Ishikawa (cell line): ENCODE data around the gene RAB5IF.

Source experiments
- CEBPB ChIP-seq: IDR thresholded peaks from 2 replicates; pipeline ENCODE4 v1.6.1; 2012
- CREB1 ChIP-seq: IDR thresholded peaks from 2 replicates; pipeline ENCODE4 v1.6.1; 2012; ENCODE audit warnings: low read depth
- EGR1 ChIP-seq: IDR thresholded peaks from 2 replicates; pipeline ENCODE4 v1.6.1; 2012
- EP300 ChIP-seq: IDR thresholded peaks from 2 replicates; pipeline ENCODE4 v1.6.1; 2012; ENCODE audit warnings: borderline replicate concordance
- FOXM1 ChIP-seq: IDR thresholded peaks from 2 replicates; pipeline ENCODE4 v1.6.1; 2012; ENCODE audit warnings: low read depth, borderline replicate concordance
- NFIC ChIP-seq: IDR thresholded peaks from 2 replicates; pipeline ENCODE4 v1.6.1; 2012
- RAD21 ChIP-seq: IDR thresholded peaks from 2 replicates; pipeline ENCODE4 v1.6.1; 2012; ENCODE audit warnings: low read depth
- TAF1 ChIP-seq: IDR thresholded peaks from 2 replicates; pipeline ENCODE4 v1.6.1; 2012; ENCODE audit warnings: low read depth, mild to moderate bottlenecking
- TCF12 ChIP-seq: IDR thresholded peaks from 2 replicates; pipeline ENCODE4 v1.6.1; 2012; ENCODE audit warnings: low read depth
- TEAD4 ChIP-seq: IDR thresholded peaks from 2 replicates; pipeline ENCODE4 v1.6.1; 2012
- YY1 ChIP-seq: IDR thresholded peaks from 2 replicates; pipeline ENCODE4 v1.6.1; 2012; ENCODE audit warnings: low read depth
- ZBTB7A ChIP-seq: IDR thresholded peaks from 2 replicates; pipeline ENCODE4 v1.6.1; 2012; ENCODE audit warnings: low read depth
- TF ChIP-seq, protein P1 (sequence below): IDR thresholded peaks from 2 replicates; pipeline ENCODE4 v1.6.1; 2012
- TF ChIP-seq, protein P2 (sequence below): IDR thresholded peaks from 2 replicates; pipeline ENCODE4 v1.6.1; 2012
- TF ChIP-seq, protein P3 (sequence below): IDR thresholded peaks from 2 replicates; pipeline ENCODE4 v1.6.1; 2012; ENCODE audit warnings: low read depth, mild to moderate bottlenecking

The RAB5IF gene

DNA sequence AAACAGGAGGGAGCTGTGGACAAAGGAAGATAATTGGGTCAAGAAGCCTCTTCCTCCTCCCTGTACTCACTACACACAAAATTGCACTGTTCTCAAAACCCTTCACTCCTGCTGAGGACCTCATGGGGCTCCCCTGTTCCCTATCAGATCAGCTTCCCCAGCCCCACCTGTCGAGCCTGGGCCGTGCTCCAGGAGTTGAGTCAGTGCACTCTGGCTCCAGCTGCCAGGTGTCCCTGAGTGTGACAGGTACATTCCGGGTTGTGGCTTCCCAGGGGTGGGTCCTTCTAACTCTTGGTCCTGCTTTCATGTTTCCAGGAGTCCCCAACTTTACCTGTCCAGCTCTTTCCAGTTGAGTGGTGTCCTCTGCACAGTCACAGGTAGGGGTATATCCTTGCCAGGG is 8.4 kb downstream of the RAB5IF start:
- TF ChIP-seq CREB1 (no peak), TCF12 (no peak), TEAD4 (no peak; the same call in 1 of the 2 replicates), NFIC (peak; percentile 62; the same call in 1 of the 2 replicates)
- TF ChIP-seq, protein P1, sequence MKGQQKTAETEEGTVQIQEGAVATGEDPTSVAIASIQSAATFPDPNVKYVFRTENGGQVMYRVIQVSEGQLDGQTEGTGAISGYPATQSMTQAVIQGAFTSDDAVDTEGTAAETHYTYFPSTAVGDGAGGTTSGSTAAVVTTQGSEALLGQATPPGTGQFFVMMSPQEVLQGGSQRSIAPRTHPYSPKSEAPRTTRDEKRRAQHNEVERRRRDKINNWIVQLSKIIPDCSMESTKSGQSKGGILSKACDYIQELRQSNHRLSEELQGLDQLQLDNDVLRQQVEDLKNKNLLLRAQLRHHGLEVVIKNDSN, result no peak

DNA sequence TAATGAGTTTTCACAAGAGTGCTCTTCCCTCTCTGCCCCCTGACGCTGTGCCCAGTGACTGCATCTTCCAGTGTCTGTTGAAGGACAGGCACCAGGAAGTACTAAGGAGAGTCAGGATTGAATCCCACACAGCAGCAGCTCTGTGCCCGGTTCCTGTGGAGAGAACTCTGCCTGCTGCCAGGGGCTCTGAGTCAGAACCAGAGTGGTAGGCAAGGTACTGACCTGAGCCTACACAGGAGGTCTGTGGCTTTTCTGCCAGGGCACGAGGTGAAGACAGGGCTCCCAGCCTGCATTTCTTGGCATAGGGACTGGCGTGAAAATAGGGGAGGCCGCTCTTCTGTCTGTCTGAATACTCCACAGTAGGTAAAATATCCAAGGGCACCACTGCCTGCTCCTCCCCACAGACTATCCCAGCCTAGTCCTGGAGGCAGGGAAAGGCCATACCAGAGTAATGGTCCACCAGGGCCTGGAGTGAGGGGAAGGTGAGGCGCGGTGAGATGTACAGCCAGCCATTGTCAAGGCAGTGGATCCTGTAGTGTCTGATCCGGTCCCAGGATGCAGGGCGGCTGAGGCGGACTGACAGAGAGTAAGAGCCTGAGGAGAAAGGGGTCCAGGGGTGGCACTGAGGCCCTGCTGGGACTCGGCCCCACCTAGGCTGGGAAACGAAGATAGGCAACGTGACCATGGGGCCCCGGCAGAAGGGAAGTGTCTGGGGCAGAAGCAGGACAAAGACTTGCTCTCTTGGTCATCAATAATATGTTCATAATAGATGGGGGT is 9.4 kb downstream of the RAB5IF start:
- TF ChIP-seq NFIC (no peak), TCF12 (no peak), EP300 (no peak), RAD21 (no peak), YY1 (no peak), FOXM1 (no peak), TAF1 (no peak), EGR1 (no peak), CREB1 (no peak), ZBTB7A (no peak), TEAD4 (no peak), CEBPB (no peak)
- TF ChIP-seq, protein P2, sequence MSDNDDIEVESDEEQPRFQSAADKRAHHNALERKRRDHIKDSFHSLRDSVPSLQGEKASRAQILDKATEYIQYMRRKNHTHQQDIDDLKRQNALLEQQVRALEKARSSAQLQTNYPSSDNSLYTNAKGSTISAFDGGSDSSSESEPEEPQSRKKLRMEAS, result no peak
- TF ChIP-seq, protein P3, sequence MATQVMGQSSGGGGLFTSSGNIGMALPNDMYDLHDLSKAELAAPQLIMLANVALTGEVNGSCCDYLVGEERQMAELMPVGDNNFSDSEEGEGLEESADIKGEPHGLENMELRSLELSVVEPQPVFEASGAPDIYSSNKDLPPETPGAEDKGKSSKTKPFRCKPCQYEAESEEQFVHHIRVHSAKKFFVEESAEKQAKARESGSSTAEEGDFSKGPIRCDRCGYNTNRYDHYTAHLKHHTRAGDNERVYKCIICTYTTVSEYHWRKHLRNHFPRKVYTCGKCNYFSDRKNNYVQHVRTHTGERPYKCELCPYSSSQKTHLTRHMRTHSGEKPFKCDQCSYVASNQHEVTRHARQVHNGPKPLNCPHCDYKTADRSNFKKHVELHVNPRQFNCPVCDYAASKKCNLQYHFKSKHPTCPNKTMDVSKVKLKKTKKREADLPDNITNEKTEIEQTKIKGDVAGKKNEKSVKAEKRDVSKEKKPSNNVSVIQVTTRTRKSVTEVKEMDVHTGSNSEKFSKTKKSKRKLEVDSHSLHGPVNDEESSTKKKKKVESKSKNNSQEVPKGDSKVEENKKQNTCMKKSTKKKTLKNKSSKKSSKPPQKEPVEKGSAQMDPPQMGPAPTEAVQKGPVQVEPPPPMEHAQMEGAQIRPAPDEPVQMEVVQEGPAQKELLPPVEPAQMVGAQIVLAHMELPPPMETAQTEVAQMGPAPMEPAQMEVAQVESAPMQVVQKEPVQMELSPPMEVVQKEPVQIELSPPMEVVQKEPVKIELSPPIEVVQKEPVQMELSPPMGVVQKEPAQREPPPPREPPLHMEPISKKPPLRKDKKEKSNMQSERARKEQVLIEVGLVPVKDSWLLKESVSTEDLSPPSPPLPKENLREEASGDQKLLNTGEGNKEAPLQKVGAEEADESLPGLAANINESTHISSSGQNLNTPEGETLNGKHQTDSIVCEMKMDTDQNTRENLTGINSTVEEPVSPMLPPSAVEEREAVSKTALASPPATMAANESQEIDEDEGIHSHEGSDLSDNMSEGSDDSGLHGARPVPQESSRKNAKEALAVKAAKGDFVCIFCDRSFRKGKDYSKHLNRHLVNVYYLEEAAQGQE, result no peak
- TF ChIP-seq, protein P1, result no peak

DNA sequence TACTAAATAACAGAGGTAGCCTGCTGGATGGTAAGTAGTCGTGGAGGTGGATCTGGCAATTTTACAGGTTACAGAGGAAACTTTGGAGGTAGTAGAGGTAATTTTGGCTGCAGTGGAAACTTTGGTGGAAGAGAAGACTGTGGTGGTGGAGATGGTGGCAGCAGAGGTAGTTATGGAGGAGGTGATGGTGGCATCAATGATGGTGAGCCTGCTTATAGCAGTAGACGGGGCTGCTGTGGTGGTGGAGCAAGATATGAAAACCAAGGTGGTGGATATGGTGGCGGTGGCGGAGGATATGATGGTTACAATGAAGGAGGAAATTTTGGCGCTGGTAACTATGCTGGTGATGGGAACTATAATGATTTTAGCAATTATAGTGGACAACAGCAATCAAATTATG is 15.3 kb downstream of the RAB5IF start:
- no peak for TF ChIP-seq YY1
- TF ChIP-seq TEAD4, result no peak
- TF ChIP-seq ZBTB7A, result no peak
- TF ChIP-seq, protein P3, result no peak
- no peak for TF ChIP-seq FOXM1
- no peak for TF ChIP-seq EP300
- TF ChIP-seq RAD21, result no peak
- no peak for TF ChIP-seq EGR1
- TF ChIP-seq CREB1, result no peak
- TF ChIP-seq, protein P2, result no peak
- TF ChIP-seq TCF12, result no peak
- no peak for TF ChIP-seq NFIC
- no peak for TF ChIP-seq CEBPB
- TF ChIP-seq TAF1, result no peak
- TF ChIP-seq, protein P1, result no peak

DNA sequence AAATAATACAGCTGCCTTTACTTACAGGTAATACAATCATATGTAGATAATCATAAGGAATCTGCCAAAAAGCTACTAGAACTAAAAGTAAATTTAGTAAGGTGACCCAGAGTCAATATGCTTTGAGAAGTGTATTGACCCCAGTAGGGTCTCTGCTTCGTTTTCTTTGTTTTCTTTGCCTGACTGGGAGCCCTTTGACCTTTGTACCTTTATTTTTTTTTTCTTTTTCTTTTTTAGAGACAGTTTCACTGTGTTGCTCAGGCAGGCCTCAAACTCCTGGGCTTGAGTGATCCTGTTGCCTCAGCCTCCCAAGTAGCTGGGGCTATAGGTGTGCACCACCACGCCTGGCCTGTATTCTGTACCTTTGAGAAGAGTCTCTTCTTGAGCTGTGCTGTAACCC is 17.9 kb downstream of the RAB5IF start:
- no peak for TF ChIP-seq EP300
- TF ChIP-seq, protein P1, result no peak
- no peak for TF ChIP-seq TEAD4
- TF ChIP-seq CEBPB, result no peak
- TF ChIP-seq FOXM1, result no peak
- no peak for TF ChIP-seq ZBTB7A
- no peak for TF ChIP-seq TCF12
- TF ChIP-seq TAF1, result no peak
- no peak for TF ChIP-seq NFIC
- TF ChIP-seq YY1, result no peak
- TF ChIP-seq CREB1, result no peak
- no peak for TF ChIP-seq RAD21
- TF ChIP-seq, protein P2, result no peak
